Liver (tissue), 3 donors: Measurements from ENCODE around the gene UTP4.

Experiments
- ATF3 ChIP-seq: IDR thresholded peaks from 2 replicates; pipeline ENCODE4 v1.6.1; 2016; ENCODE audit warnings: antibody characterized with exemption
- EGR1 ChIP-seq, 2 donors: IDR thresholded peaks; 2 replicates each; pipeline ENCODE4 v1.6.1; 2016 to 2018; ENCODE audit warnings: antibody characterized with exemption in 2 of 2, low read depth in 2 of 2
- FOXA1 ChIP-seq: IDR thresholded peaks from 2 replicates; pipeline ENCODE4 v1.6.1; 2016; ENCODE audit warnings: antibody characterized with exemption
- GABPA ChIP-seq, 2 donors: IDR thresholded peaks in 1 of 2; conservative IDR thresholded peaks in 1 of 2; 2 replicates each; pipeline ENCODE4 v1.6.1; 2016; ENCODE audit warnings: antibody characterized with exemption in 2 of 2, mild to moderate bottlenecking in 1 of 2, moderate library complexity in 1 of 2
- HNF4G ChIP-seq: IDR thresholded peaks from 2 replicates; pipeline ENCODE4 v1.6.1; 2016; ENCODE audit warnings: antibody characterized with exemption
- JUND ChIP-seq, 2 donors: IDR thresholded peaks; 2 replicates each; pipeline ENCODE4 v1.6.1; 2016; ENCODE audit warnings: antibody characterized with exemption in 2 of 2
- MAX ChIP-seq: IDR thresholded peaks from 2 replicates; pipeline ENCODE4 v1.6.1; 2016; ENCODE audit warnings: antibody characterized with exemption
- RAD21 ChIP-seq, 2 donors: IDR thresholded peaks; 2 replicates each; pipeline ENCODE4 v1.6.1; 2016; ENCODE audit warnings: antibody characterized with exemption in 2 of 2, mild to moderate bottlenecking in 2 of 2
- REST ChIP-seq: IDR thresholded peaks from 2 replicates; pipeline ENCODE4 v1.6.1; 2016; ENCODE audit warnings: antibody characterized with exemption, mild to moderate bottlenecking
- RXRA ChIP-seq, 2 donors: IDR thresholded peaks; 2 replicates each; pipeline ENCODE4 v1.6.1; 2017 to 2018; ENCODE audit warnings: antibody characterized with exemption in 2 of 2, mild to moderate bottlenecking in 1 of 2
- SP1 ChIP-seq: IDR thresholded peaks from 2 replicates; pipeline ENCODE4 v1.6.1; 2018; ENCODE audit warnings: antibody characterized with exemption, mild to moderate bottlenecking
- YY1 ChIP-seq: IDR thresholded peaks from 2 replicates; pipeline ENCODE4 v1.6.1; 2016; ENCODE audit warnings: antibody characterized with exemption, mild to moderate bottlenecking
- TF ChIP-seq, protein P1 (sequence below): fragments of 150-350 bp; IDR thresholded peaks from 2 replicates; pipeline ENCODE4 v1.5.1; 2017; ENCODE audit warnings: improper control_type of control experiment, low read depth, low read length; ENCODE audit not compliant: missing input control
- TF ChIP-seq, protein P2 (sequence below): IDR thresholded peaks from 2 replicates; pipeline ENCODE4 v1.6.1; 2016; ENCODE audit warnings: antibody characterized with exemption
- donor health status: healthy.
- donor health status: healthy.

GRCh38 chr16:69131167-69131838 lies 1.1 kb upstream of the UTP4 start:
- TF ChIP-seq JUND (IDR thresholded peaks at IDR 0.05) (no peak), MAX (no peak), EGR1 (IDR thresholded peaks at IDR 0.05; ENCODE audit: low read depth in 2 of 2) (no peak), REST (no peak), ATF3 (no peak), GABPA (IDR thresholded peaks at IDR 0.05 in 1 of 2, conservative IDR thresholded peaks at IDR 0.05 in 1 of 2) (no peak), SP1 (no peak), RAD21 (IDR thresholded peaks at IDR 0.05) (no peak), YY1 (no peak), RXRA (IDR thresholded peaks at IDR 0.05) (no peak), HNF4G (no peak), FOXA1 (no peak)
- TF ChIP-seq, protein P1, sequence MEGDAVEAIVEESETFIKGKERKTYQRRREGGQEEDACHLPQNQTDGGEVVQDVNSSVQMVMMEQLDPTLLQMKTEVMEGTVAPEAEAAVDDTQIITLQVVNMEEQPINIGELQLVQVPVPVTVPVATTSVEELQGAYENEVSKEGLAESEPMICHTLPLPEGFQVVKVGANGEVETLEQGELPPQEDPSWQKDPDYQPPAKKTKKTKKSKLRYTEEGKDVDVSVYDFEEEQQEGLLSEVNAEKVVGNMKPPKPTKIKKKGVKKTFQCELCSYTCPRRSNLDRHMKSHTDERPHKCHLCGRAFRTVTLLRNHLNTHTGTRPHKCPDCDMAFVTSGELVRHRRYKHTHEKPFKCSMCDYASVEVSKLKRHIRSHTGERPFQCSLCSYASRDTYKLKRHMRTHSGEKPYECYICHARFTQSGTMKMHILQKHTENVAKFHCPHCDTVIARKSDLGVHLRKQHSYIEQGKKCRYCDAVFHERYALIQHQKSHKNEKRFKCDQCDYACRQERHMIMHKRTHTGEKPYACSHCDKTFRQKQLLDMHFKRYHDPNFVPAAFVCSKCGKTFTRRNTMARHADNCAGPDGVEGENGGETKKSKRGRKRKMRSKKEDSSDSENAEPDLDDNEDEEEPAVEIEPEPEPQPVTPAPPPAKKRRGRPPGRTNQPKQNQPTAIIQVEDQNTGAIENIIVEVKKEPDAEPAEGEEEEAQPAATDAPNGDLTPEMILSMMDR, result no peak
- TF ChIP-seq, protein P2, sequence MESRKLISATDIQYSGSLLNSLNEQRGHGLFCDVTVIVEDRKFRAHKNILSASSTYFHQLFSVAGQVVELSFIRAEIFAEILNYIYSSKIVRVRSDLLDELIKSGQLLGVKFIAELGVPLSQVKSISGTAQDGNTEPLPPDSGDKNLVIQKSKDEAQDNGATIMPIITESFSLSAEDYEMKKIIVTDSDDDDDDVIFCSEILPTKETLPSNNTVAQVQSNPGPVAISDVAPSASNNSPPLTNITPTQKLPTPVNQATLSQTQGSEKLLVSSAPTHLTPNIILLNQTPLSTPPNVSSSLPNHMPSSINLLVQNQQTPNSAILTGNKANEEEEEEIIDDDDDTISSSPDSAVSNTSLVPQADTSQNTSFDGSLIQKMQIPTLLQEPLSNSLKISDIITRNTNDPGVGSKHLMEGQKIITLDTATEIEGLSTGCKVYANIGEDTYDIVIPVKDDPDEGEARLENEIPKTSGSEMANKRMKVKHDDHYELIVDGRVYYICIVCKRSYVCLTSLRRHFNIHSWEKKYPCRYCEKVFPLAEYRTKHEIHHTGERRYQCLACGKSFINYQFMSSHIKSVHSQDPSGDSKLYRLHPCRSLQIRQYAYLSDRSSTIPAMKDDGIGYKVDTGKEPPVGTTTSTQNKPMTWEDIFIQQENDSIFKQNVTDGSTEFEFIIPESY, result no peak
